Mesendoderm (in vitro differentiated cells): ENCODE results near the gene CIDEB.

ENCODE experiments used
- DNase-seq: peaks from one replicate; pipeline ENCODE4 v3.0.0; 2013
- H2AK5ac ChIP-seq: 2 replicates; pipeline ENCODE4 v1.6.1; 2013; ENCODE audit warnings: low read length, inconsistent platforms
- H2BK120ac ChIP-seq: 2 replicates; pipeline ENCODE4 v1.6.1; 2013; ENCODE audit warnings: low read depth, mild to moderate bottlenecking, low read length, moderate library complexity, mixed read lengths
- H2BK15ac ChIP-seq: replicated peaks from 2 replicates; pipeline ENCODE4 v1.6.1; 2013; ENCODE audit warnings: low read depth, mild to moderate bottlenecking, moderate library complexity
- H2BK5ac ChIP-seq: 2 replicates; pipeline ENCODE4 v1.6.1; 2013; ENCODE audit warnings: low read length, inconsistent platforms
- H3K18ac ChIP-seq: 2 replicates; pipeline ENCODE4 v1.6.1; 2013; ENCODE audit warnings: mild to moderate bottlenecking, low read length, mixed read lengths
- H3K23ac ChIP-seq: one replicate; pipeline ENCODE4 v1.6.1; 2013; ENCODE audit warnings: low read length
- H3K27ac ChIP-seq: 2 replicates; pipeline ENCODE4 v1.5.1; 2013; ENCODE audit warnings: low read depth, mild to moderate bottlenecking, inconsistent platforms, low read length, moderate library complexity
- H3K27me3 ChIP-seq: 2 replicates; pipeline ENCODE4 v1.6.1; 2013; ENCODE audit warnings: low read length, control low read depth, mild to moderate bottlenecking, inconsistent platforms; ENCODE audit not compliant: insufficient read depth, poor library complexity
- H3K36me3 ChIP-seq: 2 replicates; pipeline ENCODE4 v1.6.1; 2013; ENCODE audit warnings: low read length, inconsistent platforms; ENCODE audit not compliant: control insufficient read depth, insufficient read depth
- H3K4ac ChIP-seq: one replicate; pipeline ENCODE4 v1.6.1; 2013; ENCODE audit warnings: low read depth, mild to moderate bottlenecking, low read length, moderate library complexity
- H3K4me1 ChIP-seq: 2 replicates; pipeline ENCODE4 v1.6.1; 2013; ENCODE audit warnings: low read depth, low read length, inconsistent platforms; ENCODE audit not compliant: control insufficient read depth
- H3K4me2 ChIP-seq: 2 replicates; pipeline ENCODE4 v1.6.1; 2013; ENCODE audit warnings: low read length
- H3K4me3 ChIP-seq: 2 replicates; pipeline ENCODE4 v1.5.1; 2013; ENCODE audit warnings: mild to moderate bottlenecking, low read length
- H3K56ac ChIP-seq: one replicate; pipeline ENCODE4 v1.6.1; 2013; ENCODE audit warnings: low read length
- H3K79me1 ChIP-seq: 2 replicates; pipeline ENCODE4 v1.6.1; 2013; ENCODE audit warnings: low read length, inconsistent platforms
- H3K79me2 ChIP-seq: 2 replicates; pipeline ENCODE4 v1.6.1; 2013; ENCODE audit warnings: mild to moderate bottlenecking, low read length; ENCODE audit not compliant: control insufficient read depth, insufficient read depth
- H3K9ac ChIP-seq: 2 replicates; pipeline ENCODE4 v1.6.1; 2013; ENCODE audit warnings: low read length, inconsistent platforms
- H4K5ac ChIP-seq: one replicate; pipeline ENCODE4 v1.6.1; 2013; ENCODE audit warnings: low read length
- H4K8ac ChIP-seq: one replicate; pipeline ENCODE4 v1.6.1; 2013; ENCODE audit warnings: low read depth, mild to moderate bottlenecking, control low read depth, low read length, moderate library complexity
- WGBS: extraction: QIAGEN DNeasy Blood & Tissue Kit; methylation state at CpG from one replicate; pipeline ENCODE4 v1.1.7; 2013; ENCODE audit warnings: low lambda C conversion rate, missing lambda C conversion rate; ENCODE audit not compliant: insufficient coverage; ENCODE audit errors: extremely low coverage; 5-methylcytosine and 5-hydroxymethylcytosine counted together

The CIDEB gene

GRCh38 chr14:24335461-24336171 lies 27.8 kb upstream of the CIDEB start:
- peak; percentile 49 for DNase-seq
- Histone ChIP-seq H3K79me1 (no peaks in the 10 kb centered on the region), H2BK5ac (no peak overlapping the region), H3K23ac (no peak overlapping the region), H3K79me2 (no peaks in the 10 kb centered on the region), H3K4me1 (peaks cover 2% of the 10 kb centered on the region), H4K5ac (no peak overlapping the region), H3K36me3 (no peaks in the 10 kb centered on the region), H3K4ac (no peak overlapping the region), H3K27me3 (peaks cover 49% of the 10 kb centered on the region), H4K8ac (no peak overlapping the region), H3K9ac (no peak overlapping the region), H2BK15ac (no peak overlapping the region), H3K18ac (no peak overlapping the region), H2BK120ac (no peak overlapping the region), H3K4me3 (no peak overlapping the region), H2AK5ac (no peak overlapping the region), H3K27ac (no peak overlapping the region), H3K56ac (peak overlapping the region; percentile 83), H3K4me2 (no peak overlapping the region)
- no CpG with 5 or more reads among the region's 12 CpGs for WGBS

- no peak within 1 kb of the TSS for H2AK5ac ChIP-seq
- H3K9ac ChIP-seq = peak within 1 kb of the TSS; percentile 42
- peak within 1 kb of the TSS; percentile 83 for H3K56ac ChIP-seq
- peaks cover 2% of the 10 kb centered on the region for H3K4me1 ChIP-seq
- WGBS = no CpG with 5 or more reads among the region's 65 CpGs
- no peaks in the 10 kb centered on the region for H3K79me1 ChIP-seq
- no peaks in the 10 kb centered on the region for H3K36me3 ChIP-seq
- H3K4me3 ChIP-seq = peak within 1 kb of the TSS; percentile 32
- H3K27me3 ChIP-seq = peaks cover 40% of the 10 kb centered on the region
- DNase-seq = no peak
- no peak within 1 kb of the TSS for H2BK15ac ChIP-seq
- H3K4ac ChIP-seq = no peak within 1 kb of the TSS
- no peak within 1 kb of the TSS for H4K5ac ChIP-seq
- H3K4me2 ChIP-seq = peak within 1 kb of the TSS; percentile 90
- H2BK120ac ChIP-seq = no peak within 1 kb of the TSS
- no peaks in the 10 kb centered on the region for H3K79me2 ChIP-seq
- H4K8ac ChIP-seq = no peak within 1 kb of the TSS
- H3K23ac ChIP-seq = no peak within 1 kb of the TSS
- no peak within 1 kb of the TSS for H3K18ac ChIP-seq
- no peak within 1 kb of the TSS for H3K27ac ChIP-seq
- H2BK5ac ChIP-seq = no peak within 1 kb of the TSS
These were observed 26.9 kb upstream of the CIDEB start, which contains the start of gene ADCY4 for GRCh38 chr14:24334431-24335291. Gene ADCY4, minus strand, starts transcription at chr14:24335071. Its CDS starts 419 bp downstream, at chr14:24334652.

GRCh38 chr14:24332268-24332993 lies 24.7 kb upstream of the CIDEB start:
- Histone ChIP-seq H3K79me1 (no peaks in the 10 kb centered on the region), H3K79me2 (no peaks in the 10 kb centered on the region), H2BK15ac (no peak overlapping the region), H3K9ac (peak overlapping the region; percentile 30), H3K56ac (peak overlapping the region; percentile 52), H2AK5ac (no peak overlapping the region), H3K36me3 (no peaks in the 10 kb centered on the region), H3K27me3 (peaks cover 23% of the 10 kb centered on the region), H2BK5ac (no peak overlapping the region), H4K8ac (no peak overlapping the region), H3K4ac (no peak overlapping the region), H3K4me1 (peaks cover 2% of the 10 kb centered on the region), H4K5ac (no peak overlapping the region), H3K27ac (no peak overlapping the region), H3K23ac (no peak overlapping the region), H3K4me3 (no peak overlapping the region), H3K18ac (no peak overlapping the region), H3K4me2 (peak overlapping the region; percentile 36), H2BK120ac (no peak overlapping the region)
- WGBS = no CpG with 5 or more reads among the region's 56 CpGs
- peak; percentile 79 for DNase-seq

- H4K5ac ChIP-seq = no peak overlapping the region
- no peak overlapping the region for H4K8ac ChIP-seq
- H3K9ac ChIP-seq = no peak overlapping the region
- no peak overlapping the region for H3K27ac ChIP-seq
- no peak overlapping the region for H2BK5ac ChIP-seq
- H3K56ac ChIP-seq = no peak overlapping the region
- H3K4me2 ChIP-seq = no peak overlapping the region
- H3K79me2 ChIP-seq = no peaks in the 10 kb centered on the region
- H3K4me1 ChIP-seq = peaks cover 2% of the 10 kb centered on the region
- H3K4ac ChIP-seq = no peak overlapping the region
- H2AK5ac ChIP-seq = no peak overlapping the region
- H3K79me1 ChIP-seq = no peaks in the 10 kb centered on the region
- H3K23ac ChIP-seq = no peak overlapping the region
- no peak overlapping the region for H3K18ac ChIP-seq
- H2BK15ac ChIP-seq = no peak overlapping the region
- no peaks in the 10 kb centered on the region for H3K36me3 ChIP-seq
- no peak overlapping the region for H2BK120ac ChIP-seq
- peaks cover 17% of the 10 kb centered on the region for H3K27me3 ChIP-seq
- H3K4me3 ChIP-seq = no peak overlapping the region
- DNase-seq = no peak
- WGBS = no CpG with 5 or more reads among the region's 26 CpGs
These were observed 24.0 kb upstream of the CIDEB start for GRCh38 chr14:24331731-24332267.

- Histone ChIP-seq H2BK15ac (no peak overlapping the region), H2BK5ac (no peak overlapping the region), H3K4me1 (peaks cover 2% of the 10 kb centered on the region), H3K4ac (no peak overlapping the region), H3K79me2 (no peaks in the 10 kb centered on the region), H3K18ac (no peak overlapping the region), H2AK5ac (no peak overlapping the region), H3K23ac (no peak overlapping the region), H3K9ac (no peak overlapping the region), H3K4me2 (no peak overlapping the region), H4K8ac (no peak overlapping the region), H3K27ac (no peak overlapping the region), H3K36me3 (no peaks in the 10 kb centered on the region), H3K4me3 (no peak overlapping the region), H3K79me1 (no peaks in the 10 kb centered on the region), H2BK120ac (no peak overlapping the region), H3K27me3 (peaks cover 15% of the 10 kb centered on the region), H4K5ac (no peak overlapping the region), H3K56ac (no peak overlapping the region)
- no CpG with 5 or more reads among the region's 10 CpGs for WGBS
- no peak for DNase-seq
These were observed 23.3 kb upstream of the CIDEB start for GRCh38 chr14:24330973-24331674.
